Testis (tissue), 2 donors: ENCODE measurements around the gene PYROXD2.

Experiments
- CTCF ChIP-seq, 3 experiments: fragments of 450-650 bp in 2 of 3; fragments of 200-600 bp in 1 of 3; sonication (generic) in 1 of 3; IDR thresholded peaks; one replicate each; pipeline ENCODE4 v1.5.1; 2016 to 2019; ENCODE audit warnings: antibody characterized with exemption in 3 of 3, mild to moderate bottlenecking in 2 of 3, moderate library complexity in 1 of 3
- POLR2A ChIP-seq: fragments of 450-650 bp; IDR thresholded peaks from one replicate; pipeline ENCODE4 v1.6.1; 2017; ENCODE audit warnings: antibody characterized with exemption, mild to moderate bottlenecking, moderate library complexity

- TF ChIP-seq CTCF (IDR thresholded peaks at IDR 0.05) (no peak), POLR2A (no peak)
Measured at GRCh38 chr10:98378722-98379121, 36.3 kb downstream of the PYROXD2 start.
